ENCODE measurements around the gene MACROH2A1.

Gene MACROH2A1

DNA sequence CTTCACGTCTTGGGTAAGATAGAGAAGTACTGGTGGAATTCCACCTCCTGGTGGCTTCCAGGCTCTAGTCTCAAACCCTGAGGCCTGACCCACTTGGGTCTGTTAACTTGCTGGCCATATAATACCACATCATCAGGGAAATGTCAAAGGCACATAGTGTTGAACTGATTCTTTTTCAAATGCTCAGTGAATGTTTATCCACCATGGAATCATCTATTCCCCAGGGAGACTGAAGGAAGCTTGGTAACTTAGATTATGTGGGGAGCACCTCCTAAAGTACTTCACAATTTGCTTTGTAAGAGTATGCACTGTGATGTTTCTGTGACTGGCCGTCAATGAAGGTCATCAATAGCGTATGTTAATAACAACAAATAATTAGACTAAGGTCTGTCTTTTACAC is 16.1 kb downstream of the MACROH2A1 start:
- TF ChIP-seq, protein P1, sequence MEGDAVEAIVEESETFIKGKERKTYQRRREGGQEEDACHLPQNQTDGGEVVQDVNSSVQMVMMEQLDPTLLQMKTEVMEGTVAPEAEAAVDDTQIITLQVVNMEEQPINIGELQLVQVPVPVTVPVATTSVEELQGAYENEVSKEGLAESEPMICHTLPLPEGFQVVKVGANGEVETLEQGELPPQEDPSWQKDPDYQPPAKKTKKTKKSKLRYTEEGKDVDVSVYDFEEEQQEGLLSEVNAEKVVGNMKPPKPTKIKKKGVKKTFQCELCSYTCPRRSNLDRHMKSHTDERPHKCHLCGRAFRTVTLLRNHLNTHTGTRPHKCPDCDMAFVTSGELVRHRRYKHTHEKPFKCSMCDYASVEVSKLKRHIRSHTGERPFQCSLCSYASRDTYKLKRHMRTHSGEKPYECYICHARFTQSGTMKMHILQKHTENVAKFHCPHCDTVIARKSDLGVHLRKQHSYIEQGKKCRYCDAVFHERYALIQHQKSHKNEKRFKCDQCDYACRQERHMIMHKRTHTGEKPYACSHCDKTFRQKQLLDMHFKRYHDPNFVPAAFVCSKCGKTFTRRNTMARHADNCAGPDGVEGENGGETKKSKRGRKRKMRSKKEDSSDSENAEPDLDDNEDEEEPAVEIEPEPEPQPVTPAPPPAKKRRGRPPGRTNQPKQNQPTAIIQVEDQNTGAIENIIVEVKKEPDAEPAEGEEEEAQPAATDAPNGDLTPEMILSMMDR (conservative IDR thresholded peaks at IDR 0.05), result no peak
- no peak for TF ChIP-seq ZFX (IDR thresholded peaks at IDR 0.05)
- H3K27ac ChIP-seq, result no peak overlapping the region

DNA sequence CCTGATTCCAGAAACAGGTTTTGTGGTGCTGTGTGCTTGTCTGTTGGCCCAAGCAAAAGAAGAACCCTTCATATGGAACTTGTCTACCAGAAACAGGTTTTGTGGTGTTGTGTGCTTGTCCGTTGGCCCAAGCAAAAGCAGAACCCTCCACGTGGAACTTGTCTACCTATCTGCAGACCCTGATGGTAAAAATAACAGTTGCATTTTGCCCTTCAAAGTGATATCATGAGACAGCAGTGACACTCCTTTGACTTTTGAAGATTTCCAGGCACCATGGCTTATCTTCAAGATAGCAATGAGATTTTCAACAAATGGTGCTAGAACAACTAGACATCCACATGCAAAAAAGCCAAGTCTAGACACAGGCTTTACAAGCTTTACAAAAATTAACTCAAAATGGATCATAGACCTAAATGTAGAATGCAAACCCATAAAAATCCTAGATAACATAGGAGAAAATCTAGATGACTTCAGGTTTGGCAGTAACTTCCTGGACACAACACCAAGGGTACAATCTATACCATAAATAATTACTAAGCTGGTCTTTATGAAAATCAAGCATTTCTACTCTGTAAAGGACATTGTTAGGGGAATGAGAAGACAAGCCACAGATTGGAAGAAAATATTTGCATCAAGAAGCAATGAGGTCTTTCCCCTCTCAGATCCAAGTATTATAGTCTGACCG is 16.8 kb downstream of the MACROH2A1 start:
- TF ChIP-seq ZFX (IDR thresholded peaks at IDR 0.05), result no peak
- TF ChIP-seq, protein P1 (conservative IDR thresholded peaks at IDR 0.05), result no peak
- H3K27ac ChIP-seq, result no peak overlapping the region

DNA sequence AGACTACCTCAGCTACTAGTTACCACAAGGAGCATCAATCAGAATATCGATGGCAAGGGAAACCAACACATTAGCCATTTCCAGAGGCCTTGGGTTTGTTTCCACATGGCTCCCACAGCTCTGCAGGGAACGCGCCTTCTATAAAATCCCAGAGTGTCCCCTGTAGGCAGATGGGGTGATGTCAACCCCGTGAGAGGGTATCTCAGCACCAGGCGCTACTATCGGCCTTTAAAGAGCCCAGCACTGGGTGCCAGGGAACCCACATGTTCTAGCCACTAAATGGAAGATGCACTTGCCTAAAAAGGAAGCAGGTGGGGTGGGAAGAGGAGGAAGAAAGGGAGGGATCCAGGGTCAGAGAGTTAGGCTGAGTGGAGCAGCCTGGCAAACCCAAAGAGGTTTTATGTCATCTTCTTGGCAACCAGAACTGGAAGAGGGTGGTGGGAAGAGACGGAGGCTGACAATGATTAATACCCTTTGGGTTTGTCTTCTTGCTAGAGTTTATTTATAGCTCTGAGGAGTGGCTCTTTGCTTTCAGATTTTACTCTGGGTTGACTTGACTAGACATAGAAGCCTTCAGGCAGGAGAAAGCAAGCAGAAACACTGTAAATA is 19.9 kb downstream of the MACROH2A1 start:
- H3K27ac ChIP-seq, result no peak overlapping the region
- TF ChIP-seq, protein P1 (conservative IDR thresholded peaks at IDR 0.05), result no peak
- TF ChIP-seq ZFX (IDR thresholded peaks at IDR 0.05), result no peak

DNA sequence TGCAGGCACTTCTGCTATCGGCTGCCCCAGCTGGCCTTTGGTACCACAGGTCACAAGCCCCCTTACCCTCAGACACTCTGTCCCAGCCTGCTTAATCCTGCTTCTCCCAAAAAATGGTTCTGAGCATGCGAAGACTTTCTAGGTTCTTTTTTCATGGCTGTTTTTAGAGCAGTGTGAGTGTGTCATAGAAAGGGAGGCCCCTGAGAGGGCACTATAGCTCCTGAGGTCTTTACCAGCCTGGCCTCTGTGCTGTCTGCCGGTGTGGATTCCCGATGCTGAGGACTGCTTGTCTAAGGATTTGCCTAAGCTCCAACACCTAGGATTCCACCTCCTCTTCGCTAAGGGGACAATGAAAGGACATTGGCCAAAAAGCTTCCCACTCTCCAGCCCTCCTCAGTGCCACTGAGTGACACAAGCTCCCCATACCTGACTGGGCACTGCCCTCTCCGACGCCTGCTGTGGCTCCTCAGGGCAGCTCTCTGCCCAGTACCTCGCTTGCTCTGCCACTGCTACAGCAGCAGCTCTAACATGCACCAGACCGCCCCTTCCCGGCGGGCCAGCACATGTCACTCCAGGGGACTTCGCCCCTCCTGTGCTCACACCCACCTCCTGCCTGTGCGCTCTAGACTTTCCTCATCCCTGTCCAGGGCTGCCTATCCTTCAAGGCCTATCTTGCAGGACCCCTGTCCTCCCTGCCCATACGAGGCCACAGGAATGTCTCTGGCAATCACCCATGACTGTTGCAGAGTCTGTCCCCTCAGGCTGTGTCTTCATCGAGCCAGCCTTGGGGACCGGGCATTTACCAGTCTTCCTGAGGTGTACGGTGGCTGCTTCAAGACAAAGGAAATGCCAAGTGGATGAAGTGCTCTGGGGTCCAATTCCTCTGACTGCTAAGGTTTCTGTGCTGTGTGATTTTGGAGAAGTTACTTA is 21.0 kb downstream of the MACROH2A1 start:
- H3K27ac ChIP-seq, result peak overlapping the region; percentile 37
- TF ChIP-seq, protein P1 (conservative IDR thresholded peaks at IDR 0.05), result no peak
- TF ChIP-seq ZFX (IDR thresholded peaks at IDR 0.05), result no peak

DNA sequence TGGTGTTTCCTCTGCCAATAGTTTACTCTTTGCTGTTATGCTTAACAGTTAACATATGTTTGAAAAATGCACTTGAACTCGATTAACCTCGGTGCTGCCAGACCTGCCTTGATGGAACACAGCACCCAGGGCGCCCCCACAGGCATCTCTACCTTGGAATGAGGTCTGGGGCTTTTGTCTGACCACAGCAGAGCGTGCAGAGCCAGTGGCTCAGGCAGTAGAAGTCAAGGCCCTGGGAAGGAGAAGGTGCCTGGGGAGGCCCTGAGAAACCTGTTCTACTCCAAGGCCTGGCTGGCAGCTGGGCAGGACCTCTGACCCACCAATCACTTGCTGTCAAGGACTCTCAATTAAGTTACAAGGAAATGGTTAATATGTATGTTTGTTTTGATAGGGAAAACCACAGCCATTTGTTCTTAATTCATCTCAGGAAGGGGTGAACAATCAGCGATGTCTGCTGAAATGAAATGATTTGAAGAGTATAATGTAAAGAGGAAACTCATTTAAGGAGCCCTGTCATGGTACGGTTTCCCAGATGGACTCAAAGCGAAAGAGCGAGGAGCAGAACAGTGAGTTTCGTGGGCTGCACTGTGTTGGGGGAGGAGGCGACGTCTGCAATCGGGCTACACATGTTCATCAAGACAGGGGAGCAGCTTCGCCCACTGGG is 21.9 kb downstream of the MACROH2A1 start:
- peak overlapping the region; percentile 37 for H3K27ac ChIP-seq

DNA sequence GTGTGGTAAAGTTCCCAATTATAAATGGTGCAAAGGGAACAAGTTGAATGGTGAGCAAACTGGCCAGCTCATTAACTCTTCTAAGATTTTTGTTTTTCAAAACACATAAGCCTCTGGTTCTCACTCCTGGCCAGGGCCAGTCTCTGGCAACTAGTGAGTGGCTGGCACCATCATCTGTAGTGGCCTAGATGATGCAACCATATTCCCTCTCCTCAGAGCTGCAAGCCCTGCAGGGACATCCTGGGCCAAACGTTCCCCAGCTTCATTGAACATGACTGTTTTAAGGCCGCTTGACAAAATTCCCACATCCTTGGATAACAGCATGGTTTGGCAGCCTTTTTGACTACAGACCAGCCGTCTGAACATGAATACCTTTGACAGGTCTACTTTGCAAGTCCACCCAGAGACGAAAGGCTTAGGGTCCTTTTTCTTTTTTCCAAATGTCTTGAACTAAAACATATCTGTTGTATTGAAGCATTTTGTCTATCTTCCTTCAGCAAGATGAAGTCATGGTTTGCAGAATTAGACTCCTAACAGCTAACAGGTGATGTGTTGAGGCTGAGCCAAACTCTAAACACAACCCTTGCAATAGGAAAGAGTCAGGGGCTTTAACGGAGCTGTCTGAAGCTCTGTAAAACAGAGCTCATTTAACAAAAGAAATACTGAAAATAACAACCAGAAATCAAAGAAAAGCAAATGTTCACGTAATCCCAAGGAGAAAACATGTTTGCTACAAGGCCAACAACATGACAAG is 23.8 kb downstream of the MACROH2A1 start:
- H3K27ac ChIP-seq, result no peak overlapping the region

More for the DNA sequence above, 21.9 kb downstream of the MACROH2A1 start:
- TF ChIP-seq, protein P1 (conservative IDR thresholded peaks at IDR 0.05), result no peak
- 0 out of 2 replicates have a peak, but pooled peaks have one; percentile 15 for TF ChIP-seq ZFX (IDR thresholded peaks at IDR 0.05)

More for the DNA sequence above, 23.8 kb downstream of the MACROH2A1 start:
- TF ChIP-seq, protein P1 (conservative IDR thresholded peaks at IDR 0.05), result no peak
- TF ChIP-seq ZFX (IDR thresholded peaks at IDR 0.05), result no peak
